Amniotic epithelial cell (primary cell): ENCODE data around the gene CLDN4.

Experiments
- DNase-seq: peaks from one replicate; pipeline ENCODE4 v3.0.0-alpha.2; 2010; ENCODE audit warnings: low read depth

CLDN4 gene

GRCh38 chr7:73872056-73872908 lies 41.5 kb downstream of the CLDN4 start:
- no peak for DNase-seq

GRCh38 chr7:73876361-73876760 lies 45.6 kb downstream of the CLDN4 start:
- no peak for DNase-seq

GRCh38 chr7:73876973-73877372 lies 46.2 kb downstream of the CLDN4 start:
- DNase-seq, result no peak

GRCh38 chr7:73879977-73880681 lies 49.3 kb downstream of the CLDN4 start:
- no peak for DNase-seq

GRCh38 chr7:73880755-73881328 lies 50.0 kb downstream of the CLDN4 start:
- DNase-seq, result no peak

GRCh38 chr7:73881352-73882046 lies 50.7 kb downstream of the CLDN4 start:
- DNase-seq, result no peak

GRCh38 chr7:73882047-73882402 lies 51.2 kb downstream of the CLDN4 start:
- no peak for DNase-seq
